PFSK-1 (cell line): ENCODE results near the gene LSM5.

Source experiments
- POLR2AphosphoS5 ChIP-seq: IDR thresholded peaks from 2 replicates; pipeline ENCODE4 v1.6.1; 2012; ENCODE audit warnings: low read depth, mild to moderate bottlenecking, control low read depth, low read length, moderate library complexity
- TAF1 ChIP-seq: IDR thresholded peaks from 2 replicates; pipeline ENCODE4 v1.6.1; 2012; ENCODE audit warnings: low read length, control low read depth, borderline replicate concordance; ENCODE audit not compliant: insufficient read depth

DNA sequence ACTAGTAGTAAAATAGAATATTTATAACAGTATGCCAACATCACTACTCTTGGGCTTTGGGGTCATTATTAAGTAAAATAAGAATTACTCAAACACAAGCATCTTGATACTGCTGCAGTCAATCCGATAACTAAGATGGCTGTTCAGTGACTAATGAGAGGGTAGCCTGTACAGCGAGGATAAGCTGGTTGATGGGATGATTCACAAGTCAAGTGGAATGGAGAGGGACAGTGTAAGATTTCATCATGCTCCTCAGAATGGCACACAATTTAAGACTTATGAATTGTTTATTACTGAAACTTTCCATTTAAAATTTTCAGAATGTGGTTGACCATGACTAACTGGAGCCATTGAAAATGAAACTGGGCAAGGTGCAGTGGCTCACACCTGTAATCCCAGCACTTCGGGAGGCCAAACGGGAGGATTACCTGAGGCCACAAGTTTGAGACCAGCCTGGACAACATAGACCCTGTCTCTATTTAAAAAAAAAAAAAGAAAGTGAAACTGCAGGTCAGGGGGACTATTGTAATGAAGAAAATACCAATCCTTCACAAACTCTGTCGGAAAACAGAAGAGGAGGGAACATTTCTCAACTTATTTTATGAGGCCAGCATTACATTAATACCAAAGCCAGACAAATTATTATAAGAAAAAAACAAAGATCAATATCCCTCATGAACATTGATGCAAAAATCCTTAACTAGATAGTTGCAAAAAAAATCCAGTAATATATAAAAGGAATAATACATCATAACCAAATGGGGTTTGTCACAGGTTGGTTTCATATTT is 16.3 kb upstream of the LSM5 start:
- no peak for TF ChIP-seq POLR2AphosphoS5
- no peak for TF ChIP-seq TAF1
